Activated CD4-positive, alpha-beta T cell treated with anti-CD3 and anti-CD28 coated beads for 48 hours (primary cell): ENCODE measurements around the gene TOX2.
A peak's percentile ranks its signal among the peaks of the same experiment; 100 is the strongest.

Experiments
- DNase-seq: peaks from one replicate; pipeline ENCODE4 v3.0.0-alpha.2; 2020

The TOX2 gene

DNA sequence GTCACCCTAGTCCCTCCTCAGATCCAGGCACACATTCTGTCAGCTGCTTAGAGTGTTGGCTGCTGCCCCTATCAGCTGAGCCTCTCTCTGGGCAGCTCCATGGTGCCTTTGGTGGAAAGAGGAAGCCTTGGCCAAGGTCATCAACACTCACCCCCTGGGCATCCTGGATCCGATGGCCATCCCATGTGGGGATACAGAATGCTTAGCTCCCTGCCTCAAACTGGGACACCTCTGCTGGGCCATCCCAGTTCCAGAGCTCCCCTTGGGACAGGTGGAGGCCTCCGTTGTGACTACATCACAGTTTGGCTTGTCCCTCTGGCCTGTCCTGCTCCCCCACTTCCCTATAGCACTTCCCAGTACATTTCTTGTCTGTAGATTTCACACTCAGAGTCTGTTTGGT, 45.6 kb downstream of the TOX2 start:
- DNase-seq, result no peak

DNA sequence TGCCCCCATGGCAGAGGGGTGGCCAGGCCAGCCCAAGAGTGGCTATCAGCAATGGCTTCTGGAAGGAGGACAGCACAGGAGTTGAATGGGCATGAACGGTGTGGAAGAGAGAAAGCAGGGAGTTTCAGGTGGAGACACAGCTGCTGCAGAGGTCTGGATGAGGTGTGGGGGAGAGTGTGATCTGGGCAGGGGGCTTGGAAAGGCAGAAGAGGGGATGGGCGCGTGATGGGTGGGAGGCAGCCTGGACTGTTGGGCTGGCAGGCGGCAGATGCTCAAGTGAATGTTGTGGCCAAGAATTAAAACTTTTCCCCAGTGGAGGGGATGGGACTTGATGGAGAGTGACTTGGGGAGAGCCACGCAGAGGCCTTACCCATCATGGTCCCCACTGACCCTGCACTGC, 46.5 kb downstream of the TOX2 start:
- no peak for DNase-seq

DNA sequence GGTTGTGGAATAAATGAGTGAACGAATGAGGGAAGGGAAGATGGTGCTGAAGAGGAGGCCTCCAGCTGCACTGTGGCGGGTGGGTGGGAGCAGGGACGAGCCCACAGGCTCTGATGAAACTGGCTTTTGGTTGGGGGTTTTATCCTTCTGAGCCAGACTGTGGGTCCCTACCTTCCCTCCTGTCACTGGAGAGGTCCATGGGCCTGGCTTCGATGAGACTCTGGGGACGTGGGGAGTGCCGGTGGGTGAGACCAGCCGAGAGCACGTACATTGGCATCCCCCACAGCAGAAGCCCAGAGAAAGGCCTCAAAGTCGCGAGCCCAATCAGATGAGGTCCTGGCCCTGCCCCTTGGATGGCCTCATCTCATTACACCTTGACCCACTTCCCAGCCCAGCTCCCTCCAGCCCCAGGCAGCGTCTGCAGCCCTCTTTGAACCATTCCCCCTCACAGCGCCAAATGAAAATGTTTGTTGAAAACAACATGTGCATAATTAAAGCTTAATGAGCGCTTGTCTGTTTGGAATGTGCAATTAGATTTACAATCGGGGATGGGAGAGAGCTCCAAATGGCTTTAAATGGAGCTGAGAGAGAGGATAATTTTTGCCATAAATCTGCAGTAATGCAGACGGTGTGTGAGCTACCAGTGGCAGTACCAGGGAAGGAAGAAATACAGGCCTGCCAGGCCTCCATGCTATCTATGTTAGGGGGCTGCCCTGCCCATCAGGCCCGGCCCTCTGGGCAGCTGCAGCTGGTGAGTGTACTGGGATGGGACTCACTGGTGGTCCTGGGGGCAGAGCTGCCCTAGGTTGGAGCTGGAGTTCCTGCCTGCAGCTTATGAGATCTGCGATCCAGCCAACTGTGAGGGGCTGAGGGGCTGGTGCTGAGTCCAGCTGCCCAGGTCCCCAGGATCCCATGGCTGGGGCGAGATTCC, 47.2 kb downstream of the TOX2 start:
- DNase-seq, result no peak

DNA sequence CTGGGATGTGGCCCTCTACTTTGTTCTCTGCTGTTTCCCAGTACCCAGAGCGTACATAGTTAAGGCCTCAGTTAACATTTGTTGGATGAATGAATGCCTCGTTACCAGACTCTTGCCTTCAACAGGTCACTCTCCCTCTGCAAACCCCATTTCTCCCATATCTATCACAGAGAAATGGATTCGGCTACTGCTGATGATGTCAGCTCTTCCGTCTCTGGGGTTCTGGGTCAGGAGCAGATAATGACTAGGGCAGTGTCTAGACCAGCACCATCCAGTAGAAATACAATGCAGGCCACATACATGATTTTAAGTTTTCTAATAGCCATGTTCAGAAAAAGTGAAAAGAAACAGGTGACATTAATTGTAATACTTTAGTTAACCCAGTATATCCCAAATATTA, 47.9 kb downstream of the TOX2 start:
- DNase-seq, result no peak

DNA sequence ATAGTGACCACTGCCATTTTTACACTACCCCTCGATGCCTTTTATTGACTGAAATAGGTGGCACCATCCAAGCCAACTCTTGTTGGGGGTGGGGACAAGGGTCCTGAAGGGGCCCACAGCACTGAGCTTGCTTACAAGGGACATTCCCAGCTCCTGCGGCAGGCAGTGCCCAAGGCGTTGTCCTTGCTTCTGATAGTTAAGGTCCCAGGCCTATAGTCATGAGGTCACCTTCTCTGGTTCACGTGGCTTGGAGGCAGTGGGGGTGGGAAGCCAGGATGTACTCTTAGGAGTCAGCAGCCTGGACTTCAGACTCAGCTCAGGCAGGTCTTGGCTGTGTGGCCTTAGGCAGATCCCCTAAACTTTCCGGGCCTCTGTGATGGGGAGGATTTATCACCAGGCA, 48.6 kb downstream of the TOX2 start:
- no peak for DNase-seq

DNA sequence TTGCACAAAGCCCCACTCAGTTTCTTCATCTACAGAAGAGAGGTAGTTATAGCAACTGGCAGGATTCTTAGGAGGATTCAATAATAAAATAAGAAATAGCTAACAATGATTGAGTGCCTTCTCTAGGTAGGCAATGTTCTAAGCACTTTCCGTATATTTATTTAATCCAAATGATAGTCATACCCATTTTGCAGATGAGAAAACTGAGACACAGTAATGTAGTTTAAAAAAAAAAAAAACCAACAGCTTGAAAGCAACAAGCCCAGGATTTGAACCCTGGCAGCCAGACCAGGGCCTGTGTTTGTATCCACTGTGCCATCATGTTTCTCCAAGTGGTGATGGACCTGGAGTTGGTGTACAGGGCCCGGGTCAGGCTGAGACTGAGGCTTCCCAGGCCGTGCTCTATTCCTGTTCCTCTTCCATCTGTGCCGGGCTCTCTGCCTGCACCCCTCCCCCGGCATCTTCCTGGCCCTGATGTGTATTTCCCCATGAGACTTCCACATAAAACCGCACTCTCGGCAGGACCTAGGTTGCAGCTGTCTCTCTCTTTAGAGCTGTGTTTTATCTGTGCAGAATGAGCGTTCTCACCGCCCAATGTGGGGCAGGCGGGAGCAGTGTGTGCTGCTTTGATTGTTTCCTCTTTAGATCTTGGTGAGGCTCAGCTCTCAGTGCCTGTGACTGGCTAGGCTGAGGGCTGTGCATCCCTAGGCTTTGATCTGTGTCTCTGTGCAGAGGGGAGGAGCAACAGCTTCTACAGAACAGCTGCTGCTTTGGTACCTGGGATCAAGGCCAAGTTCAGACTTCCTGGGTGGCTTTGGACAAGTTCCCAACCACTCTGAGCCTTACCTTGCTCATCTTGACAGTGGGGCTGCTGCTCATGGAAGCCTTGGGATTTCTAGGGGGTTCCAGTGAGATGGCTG, 49.5 kb downstream of the TOX2 start:
- DNase-seq, result peak; percentile 35

DNA sequence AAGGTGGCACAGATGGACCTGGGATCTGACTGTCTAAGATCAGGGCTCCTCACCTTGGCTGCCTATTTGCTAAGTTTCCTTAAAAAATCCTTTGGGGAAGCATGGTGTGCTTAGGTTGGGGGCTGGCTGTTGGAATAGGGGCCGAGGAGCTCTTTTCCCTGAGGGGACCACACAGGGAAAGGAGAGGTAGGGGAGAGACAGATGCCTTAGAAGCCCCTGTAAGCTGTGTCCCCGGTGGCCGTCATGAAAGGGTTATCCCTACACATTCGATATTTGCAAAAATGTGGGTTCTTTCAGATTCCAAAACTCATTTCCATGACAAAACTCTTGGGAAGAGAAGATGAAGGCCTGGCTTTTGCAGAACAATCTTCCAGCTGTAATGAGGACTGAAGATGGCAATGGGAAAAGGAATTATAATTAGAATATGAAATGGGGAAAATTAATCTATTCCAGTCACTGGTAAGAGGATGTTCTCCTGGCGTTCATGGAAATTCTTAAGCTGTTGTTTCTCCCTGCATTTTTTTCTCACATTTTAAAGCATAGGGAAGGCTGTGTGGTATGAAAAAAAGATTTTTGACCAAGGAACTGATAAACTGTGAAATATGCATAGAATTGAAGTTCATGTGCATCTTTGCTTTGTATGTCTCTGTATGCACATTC, 53.8 kb downstream of the TOX2 start:
- no peak for DNase-seq

DNA sequence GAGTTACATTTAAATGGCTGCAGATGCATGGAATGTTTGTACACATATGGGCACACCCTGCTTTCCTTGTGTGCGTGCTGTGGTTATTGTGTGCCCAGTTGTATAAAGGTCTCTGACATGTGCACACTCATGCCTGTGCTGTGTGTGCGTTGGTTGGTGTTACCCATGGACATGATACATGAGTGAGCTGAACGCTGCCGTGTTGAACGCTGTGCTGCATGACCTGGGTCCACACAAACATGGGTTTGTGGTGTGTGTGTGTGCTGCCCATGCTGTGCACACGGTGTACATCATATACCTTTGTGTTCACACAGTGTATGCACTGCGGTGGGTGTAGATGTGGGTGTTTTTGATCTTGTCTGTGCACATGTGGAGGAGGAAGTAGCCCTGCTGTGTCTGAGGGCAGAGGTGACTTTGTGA, 54.4 kb downstream of the TOX2 start:
- DNase-seq, result no peak

DNA sequence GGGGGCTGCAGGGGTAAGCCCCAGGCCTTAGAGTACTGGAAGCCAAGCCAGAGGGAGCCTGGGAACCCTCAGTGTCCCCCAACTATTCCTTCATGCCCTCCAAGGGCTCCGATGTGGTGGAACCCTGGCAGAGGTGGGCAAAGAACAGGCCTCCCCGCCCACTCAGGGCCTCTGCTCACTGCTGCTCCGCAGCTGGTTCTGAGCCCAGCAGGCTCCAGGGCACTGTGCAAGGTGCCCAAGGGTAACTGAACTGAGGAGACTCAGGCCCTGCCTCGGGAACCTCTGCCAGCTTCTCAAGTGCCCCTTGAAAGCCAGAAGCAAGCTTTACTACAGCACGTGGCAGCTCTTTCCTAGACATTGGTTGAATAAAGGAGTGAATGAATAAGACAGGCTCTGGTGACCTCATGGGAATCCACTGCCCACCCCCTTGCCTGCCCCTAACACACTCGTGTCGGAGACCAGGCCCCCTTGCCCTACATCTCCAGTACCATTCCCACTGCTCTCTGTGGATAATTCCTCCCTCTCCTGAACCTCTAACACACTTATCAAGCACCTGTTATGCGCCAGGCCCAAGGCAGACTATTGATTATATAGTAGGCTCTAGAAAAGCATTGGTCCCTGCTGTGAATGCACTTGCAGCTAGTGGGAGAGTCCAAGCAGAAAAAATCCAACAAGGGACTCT, 55.0 kb downstream of the TOX2 start:
- DNase-seq, result no peak

DNA sequence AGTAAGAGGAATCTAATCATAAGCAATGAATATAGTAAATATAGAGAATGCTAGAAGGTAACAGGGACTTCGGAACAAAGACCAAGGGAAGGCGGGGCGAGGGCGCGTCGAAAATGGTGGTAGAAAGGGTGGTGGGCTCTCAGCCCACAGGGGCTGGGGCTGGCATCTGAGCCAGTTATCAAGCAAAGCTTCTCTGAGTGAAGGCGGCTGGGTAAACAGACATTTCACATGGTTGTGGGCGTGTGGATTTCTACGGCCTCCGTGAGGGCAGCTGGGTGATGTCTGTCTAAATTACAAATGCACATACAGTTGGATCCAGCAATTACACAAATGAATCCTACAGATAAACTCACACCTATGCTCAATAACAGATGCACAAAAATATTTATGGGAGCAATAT, 56.6 kb downstream of the TOX2 start:
- no peak for DNase-seq

DNA sequence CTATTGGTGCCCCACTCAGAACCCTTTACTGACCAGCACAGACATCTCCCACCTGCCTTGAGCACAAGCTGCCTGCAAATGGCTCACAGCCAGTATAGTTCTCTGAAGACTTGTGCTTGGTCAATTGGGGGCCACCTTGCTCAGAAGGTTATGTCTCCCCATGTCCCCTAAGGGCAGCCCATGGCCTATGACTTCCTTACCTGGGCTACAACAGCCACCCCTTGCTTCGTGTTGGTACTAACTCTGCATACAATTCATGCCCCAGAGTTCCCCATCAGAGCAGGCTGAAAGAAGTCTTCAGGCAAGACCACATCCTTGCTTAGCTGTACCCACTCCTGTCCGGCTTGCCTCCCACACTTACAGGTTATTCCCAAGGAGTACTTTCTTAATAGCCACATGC, 57.4 kb downstream of the TOX2 start:
- no peak for DNase-seq

DNA sequence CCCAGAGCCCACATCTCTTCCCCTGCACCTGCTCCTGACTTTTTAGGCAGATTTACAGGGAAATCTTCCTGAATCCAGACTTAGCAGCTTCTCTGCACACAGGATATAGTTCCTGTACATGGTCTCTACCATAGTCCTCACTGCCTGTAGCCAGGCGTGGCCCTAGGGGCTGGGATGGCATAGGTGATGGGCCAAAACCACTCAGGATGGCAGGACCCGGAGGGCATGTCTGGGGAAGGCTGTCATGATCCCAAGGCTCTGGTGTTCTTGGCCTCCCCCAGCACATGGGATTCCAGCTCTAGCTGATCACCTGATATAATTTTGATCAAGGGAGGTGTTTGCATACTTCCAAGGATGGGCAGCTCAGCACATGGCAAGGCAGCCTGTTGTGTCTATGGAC, 58.0 kb downstream of the TOX2 start:
- DNase-seq, result no peak

DNA sequence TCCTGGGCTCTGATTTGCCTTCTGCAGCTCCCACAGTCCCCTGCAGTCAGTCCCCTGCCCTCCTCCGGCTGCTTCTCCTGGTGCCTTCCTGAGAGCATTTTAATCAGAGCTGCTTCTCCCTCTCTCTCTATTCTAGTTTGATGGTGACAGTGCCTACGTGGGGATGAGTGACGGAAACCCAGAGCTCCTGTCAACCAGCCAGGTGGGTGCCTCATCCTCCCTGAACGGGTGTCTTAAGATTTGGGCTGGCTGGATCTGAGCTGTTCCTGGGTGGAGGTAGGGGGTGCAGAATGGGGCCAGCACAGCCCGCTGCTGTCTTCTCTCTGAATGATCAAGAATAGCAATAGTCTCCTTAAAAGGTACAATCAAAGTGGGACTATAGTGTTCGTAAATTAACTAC, 58.6 kb downstream of the TOX2 start:
- DNase-seq, result no peak

DNA sequence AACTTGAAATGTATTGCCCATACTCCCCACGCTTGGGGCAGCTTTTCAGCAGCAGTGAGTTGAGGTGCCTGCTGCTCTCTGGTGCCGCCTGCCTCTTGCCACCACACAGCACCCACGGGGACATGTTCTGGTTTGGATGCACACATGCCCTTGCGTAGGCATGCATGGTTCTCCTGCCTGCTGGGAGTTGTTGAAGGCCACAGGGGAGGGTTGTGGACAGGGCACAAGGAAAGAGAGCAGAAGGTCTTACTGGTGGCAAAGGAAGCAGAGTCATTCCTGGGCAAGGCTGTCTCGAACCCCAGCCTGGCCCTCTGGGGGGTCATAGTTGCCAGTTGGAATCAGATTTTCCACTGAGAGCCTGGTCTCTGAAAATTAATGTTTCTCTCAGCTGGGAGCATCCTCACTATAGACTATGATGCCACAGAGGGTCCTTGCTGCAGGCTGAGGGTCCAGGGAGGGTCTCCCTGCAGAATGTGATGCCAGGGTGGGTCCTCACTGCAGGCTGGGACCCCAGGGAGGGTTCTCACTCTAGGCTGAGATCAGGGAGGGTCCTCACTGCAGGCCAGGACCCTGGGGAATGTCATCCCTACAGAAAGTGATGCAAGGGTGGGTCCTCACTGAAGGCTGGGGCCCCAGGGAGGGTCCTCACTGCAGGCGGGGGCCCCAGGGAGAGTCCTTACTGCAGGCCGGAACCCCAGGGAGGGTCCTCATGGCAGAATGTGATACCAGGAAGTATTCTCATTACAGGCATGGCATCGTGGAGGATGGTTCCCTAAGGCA, 59.2 kb downstream of the TOX2 start:
- no peak for DNase-seq

DNA sequence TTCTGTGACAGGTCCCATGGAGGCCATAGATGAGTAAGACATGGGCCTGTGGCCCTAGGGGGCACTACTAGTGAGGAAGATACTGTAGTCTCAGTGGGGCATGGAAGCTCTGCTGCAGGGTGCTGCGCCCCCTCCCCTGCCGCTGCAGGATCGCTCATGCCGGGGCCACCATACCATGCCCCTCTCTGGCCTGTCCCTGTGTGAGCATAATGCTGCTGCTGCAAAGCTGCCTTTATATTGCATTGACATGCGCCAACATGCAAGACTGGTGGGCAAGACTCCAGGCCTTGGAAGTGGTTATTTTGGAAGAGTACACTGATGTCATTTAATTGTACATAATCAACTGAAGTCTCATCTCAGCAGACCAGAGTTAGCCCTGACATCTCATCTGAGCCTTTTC, 60.0 kb downstream of the TOX2 start:
- no peak for DNase-seq

DNA sequence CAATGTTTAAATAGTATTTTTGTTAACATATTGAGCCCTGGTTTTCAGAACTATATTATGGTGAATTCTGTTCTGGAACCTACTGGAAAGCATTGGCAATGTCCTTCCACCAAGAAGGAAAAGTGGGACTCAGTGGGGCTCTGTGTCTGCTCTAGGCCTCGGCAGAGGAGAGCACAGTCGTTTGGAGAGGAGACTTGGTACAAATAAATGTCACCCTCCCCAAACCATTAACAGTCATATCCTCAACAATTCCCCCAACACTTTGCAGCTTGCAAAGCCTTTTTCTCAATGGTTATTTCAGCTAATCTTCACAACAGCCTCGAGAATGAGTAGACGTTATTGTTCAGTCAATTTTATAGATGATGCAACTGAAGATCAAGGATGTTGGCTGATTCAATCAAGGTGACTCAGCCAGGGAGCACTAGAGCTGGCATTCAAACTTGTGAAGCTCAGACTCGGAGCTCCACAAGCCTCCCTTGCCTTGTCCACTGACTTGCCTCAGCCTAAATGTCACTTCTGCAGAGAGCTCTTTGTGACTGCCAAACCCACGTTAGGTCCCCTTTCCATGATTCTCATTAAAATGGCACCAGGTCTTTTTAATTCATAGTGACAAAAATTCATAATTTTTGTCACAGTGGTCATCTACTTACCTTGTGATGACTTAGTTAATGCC, 60.6 kb downstream of the TOX2 start:
- DNase-seq, result peak; percentile 54

DNA sequence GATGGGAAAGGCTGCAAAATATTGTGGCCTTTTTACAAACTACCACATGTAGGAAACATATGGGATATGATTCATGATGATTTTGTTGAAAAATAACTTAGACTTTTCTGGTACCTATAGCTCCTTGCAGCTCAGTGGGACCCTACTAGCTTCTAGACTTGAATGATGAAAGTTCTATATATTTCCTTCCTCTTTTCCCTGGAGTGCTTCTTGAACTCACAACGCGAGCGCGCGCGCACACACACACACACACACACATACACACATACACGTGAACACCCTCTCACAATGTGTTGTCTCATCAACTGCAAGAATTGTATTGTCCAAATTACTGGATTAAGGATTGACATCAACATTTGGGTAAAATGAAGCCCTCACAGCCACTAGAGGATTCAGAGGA, 61.9 kb downstream of the TOX2 start:
- DNase-seq, result no peak

DNA sequence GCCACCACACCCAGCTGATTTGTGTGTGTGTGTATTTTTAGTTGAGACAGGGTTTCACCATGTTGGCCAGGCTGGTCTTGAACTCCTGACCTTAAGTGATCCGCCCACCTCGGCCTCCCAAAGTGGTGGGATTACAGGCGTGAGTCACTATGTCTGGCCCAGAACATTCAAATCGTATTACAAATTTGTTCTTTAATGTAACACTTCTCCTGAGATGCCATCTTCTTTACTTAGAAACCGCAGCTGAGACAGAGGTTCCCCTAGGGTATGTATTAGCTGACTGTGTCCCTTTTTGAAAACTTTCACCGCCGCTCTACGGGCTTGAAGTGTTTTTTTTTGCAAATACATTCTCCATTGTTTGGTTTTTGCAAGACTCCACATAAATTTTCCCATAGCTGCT, 62.6 kb downstream of the TOX2 start:
- DNase-seq, result no peak

DNA sequence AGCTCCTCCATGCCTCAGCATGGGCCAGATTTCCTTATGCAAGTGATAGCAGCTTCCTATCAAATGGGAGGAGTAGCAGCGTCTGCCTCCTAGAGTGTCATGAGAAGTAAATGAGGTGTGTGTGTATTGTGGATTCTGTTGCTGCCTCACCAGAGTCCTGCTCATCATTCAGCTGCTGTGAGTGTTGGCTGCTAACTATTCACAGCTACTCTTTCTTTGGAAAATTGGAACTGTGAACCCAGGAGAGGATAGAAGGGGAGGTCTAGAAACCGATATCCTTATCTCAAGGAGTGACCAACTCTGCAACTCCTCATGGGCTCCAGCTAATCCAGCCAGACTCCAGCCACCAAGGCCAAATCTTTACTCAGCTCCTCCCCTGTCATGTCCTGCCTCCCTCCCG, 63.3 kb downstream of the TOX2 start:
- no peak for DNase-seq

DNA sequence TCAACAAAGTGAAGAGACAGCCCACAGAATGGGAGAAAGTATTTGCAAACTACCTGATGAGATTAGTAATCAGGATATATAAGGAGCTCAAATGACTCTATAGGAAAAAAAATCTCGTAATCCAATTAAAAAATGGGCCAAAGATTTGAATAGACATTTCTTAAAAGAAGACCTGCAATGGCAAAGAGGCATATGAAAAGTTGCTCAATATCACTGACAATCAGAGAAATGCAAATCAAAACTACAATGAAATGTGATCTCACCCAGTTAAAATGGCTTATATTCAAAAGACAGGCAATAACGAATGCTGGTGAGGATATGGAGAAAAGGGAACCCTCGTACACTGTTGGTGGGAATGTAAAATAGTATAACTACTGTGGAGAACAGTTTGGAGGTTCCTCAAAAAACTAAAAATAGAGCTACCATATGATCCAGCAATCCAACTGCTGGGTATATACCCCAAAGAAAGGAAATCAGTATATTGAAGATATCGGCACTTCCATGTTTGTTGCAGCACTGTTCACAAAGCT, 65.0 kb downstream of the TOX2 start:
- no peak for DNase-seq

DNA sequence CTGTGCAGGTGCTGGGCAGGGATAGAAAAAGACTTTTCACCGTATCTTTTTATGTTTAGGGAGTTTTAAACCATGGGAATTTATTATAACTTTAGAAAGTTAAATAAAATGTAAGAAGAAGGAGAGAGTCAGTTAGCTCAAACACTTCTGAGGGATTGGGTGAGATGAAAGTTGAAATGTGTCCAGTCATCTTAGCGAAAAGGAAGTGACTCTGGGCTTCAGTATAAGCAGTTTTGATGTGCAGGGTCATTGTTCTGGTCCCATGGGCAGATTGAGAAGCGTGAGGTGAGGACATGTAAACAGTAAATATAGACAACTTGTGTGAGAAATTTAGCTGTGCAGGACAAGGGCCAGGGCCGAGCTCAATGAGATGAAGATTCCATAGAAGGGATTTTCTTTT, 66.9 kb downstream of the TOX2 start:
- DNase-seq, result no peak
